GM18511 (cell line): ENCODE data around the gene ERBB4.
"Not testable (repeated sequence)": the region's sequence is repeated elsewhere in the genome, so short reads cannot be mapped to it uniquely, and the experiment has no call there.

ENCODE experiments used
- ATAC-seq: cut with Tn5 transposase; IDR thresholded peaks from one replicate; pipeline ENCODE4 v1.9.1; 2021; ENCODE audit warnings: mild to moderate bottlenecking, moderate library complexity; ENCODE audit not compliant: unreplicated experiment

Gene ERBB4

GRCh38 chr2:212311807-212312404 lies 226.7 kb downstream of the ERBB4 start:
- no peak for ATAC-seq

DNA sequence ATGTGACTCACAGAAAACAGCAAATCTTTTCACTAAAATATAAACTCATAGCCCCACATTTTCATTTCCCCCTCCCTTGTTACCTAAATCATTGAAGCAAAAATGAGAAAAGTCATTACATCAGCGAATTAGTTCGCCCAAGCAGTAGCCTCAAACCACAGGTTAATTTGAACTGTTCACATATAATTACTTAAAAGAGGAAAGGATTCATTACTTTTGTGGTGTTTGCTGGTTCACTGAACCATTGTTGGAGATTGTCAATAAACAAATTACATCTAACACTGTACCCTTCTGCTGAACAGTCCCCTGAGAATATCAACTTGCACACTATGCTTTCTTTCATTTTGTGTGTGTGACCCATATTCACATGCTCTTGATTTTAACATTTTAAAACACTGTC lies 238.7 kb downstream of the ERBB4 start:
- no peak for ATAC-seq

DNA sequence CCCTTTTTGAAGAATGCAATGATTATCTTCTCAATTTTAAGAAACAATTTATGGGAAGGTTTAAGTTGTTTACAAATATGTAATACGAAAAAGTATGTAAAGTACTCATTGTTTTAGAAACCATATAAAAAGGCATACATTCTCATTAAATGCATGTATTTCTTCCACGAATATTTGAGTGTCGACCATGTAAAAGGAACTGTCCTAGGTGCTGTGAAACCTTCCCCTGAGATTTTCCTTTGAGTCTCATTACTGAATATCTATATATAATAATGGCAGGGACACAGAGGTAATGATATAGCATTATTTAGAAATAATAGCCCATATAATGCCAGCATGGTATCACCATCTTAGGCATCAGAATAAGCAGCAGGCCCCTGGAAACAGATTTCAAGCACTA lies 239.3 kb downstream of the ERBB4 start:
- no peak for ATAC-seq

- no peak for ATAC-seq
Measured at GRCh38 chr2:212295571-212295970, 243.0 kb downstream of the ERBB4 start.

DNA sequence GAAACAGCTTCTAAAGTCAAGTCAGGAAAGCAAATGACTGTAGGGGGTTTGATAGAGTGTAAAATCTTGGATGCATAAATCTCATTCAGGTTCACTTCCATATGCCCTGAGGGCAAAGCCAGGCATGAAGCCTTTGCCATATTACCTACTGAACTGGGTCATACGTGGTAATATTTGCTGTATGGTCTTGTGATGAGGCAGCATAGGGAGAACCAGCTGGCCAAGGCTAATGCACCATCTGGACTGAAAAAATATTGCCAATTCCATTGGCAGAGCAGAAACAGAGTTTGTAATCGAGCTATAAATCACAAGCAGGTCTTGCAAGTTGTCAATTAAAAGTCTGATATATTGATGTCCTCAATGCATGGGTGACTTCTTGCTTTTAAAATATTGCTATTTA lies 243.8 kb downstream of the ERBB4 start:
- ATAC-seq: no peak

GRCh38 chr2:212289301-212289700 lies 249.3 kb downstream of the ERBB4 start:
- ATAC-seq: no peak

DNA sequence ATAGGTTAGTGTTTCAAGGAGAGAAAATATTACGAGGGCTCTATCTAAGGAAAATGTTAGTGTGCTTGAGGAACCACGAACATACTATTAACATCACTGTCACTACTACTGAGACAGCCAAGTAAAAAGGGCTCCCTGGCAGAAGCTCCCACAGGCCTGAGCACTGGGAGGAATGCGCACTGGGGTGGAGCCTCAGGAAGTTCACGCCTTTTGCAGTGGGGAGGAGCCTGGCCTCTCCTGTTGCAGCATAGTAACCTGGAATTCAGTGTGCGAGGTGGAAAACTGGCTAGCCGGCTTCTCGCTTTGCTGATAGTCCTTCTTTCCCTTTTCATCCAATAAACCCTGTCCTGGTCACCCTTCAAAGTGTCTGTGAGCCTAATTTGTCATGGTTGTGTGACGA lies 250.3 kb downstream of the ERBB4 start:
- no peak for ATAC-seq

DNA sequence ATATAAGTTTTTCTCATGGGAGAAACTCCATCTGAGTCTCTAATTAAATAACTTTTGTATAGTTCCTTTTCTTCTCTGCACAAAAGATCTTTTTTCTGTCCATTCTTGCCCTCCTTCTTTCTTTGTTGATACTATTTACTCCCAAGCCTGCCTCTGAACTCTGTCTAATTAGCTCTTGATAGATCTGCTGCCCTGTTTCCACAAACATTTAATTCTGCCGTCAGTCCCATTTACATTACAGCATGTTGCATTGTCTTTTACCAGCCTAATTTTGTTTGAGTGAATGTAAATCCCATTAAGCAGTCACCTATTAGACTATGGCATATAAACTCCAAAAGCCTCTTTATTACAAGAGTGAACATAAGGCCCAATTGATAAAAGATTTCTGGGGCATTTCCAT lies 254.4 kb downstream of the ERBB4 start:
- ATAC-seq: no peak

DNA sequence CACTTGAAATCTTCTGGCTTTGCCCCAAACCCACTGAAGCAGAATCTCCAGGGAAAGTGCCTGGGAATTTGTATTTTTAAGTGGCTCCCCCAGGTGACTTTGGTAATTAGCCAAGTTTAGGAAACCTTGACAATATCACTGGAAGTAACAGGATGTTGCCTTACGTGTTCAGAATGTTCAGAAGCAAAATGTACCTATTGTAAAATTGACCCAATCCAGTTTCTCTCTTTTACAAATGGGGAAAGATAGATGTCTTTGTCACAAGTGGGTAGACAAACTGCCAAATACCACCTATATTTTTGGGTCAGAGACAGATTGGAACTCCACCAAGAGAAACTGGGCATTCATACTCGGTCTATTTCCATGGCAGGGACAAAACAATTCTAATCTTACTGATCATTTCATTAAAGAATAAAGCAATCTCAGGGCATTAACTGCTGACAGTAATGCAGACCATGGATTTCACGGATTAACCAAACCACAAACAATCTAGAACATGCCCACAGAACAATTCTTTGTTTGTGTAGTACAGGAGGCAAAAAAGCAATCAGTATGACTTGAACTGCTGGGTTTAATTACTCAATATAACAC lies 255.8 kb downstream of the ERBB4 start:
- no peak for ATAC-seq

DNA sequence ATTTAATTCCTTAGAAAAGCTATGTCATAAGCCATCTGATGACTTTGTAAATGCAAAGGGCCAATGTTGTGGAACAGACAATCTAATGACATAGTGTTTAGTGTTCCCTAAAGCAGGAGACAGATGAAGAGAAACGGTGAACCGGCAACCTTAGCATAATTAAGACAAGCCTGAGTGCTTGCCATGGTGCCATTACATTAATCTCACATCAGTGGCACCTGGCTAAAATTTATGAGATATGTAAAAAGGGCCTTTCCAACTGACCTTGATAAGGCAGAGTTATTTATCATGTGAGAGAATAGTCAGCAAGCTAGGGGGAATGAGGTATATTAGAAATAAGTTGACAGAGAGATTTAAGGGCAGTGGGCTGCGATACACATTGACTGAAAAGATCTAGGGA lies 261.8 kb downstream of the ERBB4 start:
- ATAC-seq: no peak

GRCh38 chr2:212274215-212274614 lies 264.4 kb downstream of the ERBB4 start:
- no peak for ATAC-seq

DNA sequence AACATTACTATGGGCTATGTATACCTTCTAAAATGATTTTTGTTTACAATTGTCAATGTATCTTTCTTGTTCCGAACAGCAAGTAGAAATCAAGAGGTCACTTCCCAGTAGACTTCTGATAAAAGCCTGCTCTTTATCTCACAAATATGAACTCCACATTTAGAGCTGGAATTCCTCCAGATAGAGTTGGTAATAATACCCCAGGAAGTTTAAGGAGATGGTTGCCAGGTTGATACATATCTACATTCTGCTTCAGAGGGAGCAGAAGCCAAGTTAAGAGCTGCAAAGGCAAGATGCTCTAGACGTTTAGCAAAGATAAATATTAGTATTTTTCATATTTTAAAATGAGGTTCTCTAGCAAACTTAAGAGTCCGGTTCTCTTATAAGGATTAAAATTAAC lies 267.0 kb downstream of the ERBB4 start:
- ATAC-seq: no peak

DNA sequence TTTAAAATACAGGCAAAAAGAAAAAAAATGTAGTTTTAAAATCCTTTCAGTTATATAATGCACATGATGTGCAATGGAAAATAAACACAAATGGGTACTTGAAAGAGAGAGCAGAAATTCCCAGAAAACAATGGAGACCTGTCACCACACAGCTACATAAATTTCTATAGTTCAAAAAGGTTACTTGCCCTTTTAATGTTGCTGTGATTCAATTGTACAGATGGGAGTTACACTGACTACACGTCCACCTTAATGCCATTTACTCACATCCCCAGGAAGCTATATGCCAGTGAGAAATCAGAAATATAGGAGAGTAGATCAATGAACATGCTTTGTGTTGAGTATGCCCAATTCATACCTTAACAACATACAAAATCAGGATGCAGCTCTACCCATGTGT lies 269.6 kb downstream of the ERBB4 start:
- ATAC-seq: no peak

GRCh38 chr2:212266297-212266696 lies 272.3 kb downstream of the ERBB4 start:
- ATAC-seq: no peak

DNA sequence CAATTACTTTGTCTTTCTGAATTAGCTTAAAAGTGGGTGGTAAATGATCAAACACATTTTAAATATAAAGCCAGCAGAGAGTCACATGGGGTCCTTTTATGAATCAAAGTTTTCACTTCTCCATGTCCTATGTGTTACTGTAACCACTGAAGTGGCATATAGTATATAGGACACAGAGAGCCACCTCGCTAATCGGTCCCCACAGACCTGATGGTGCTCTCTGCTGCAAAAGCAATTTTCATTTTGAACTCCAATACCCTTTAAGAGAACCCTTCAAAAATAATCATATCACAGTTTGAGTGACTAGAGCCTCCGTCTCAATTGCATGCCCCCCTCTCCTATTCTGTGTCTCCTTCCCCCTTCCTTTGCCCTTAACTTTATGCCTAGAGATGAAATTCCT lies 272.8 kb downstream of the ERBB4 start:
- no peak for ATAC-seq

GRCh38 chr2:212264187-212264586 lies 274.4 kb downstream of the ERBB4 start:
- no peak for ATAC-seq

DNA sequence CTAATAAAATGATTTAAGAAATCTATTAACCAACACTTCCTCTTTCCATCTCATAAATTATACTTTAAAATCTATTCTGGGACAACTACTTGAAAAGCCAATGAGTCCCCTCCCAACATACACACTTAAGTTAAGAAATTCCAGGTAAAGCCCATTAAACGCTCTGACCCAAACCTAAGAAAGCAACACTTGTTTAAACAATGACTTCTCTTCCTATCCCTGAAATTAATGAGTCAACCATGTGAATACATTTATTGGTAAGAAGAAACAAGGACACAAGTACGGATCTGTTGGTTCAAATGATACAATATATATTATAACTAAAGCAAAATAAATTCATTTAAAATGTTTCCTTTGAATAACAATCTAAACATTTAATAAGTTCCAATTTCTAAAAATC lies 279.4 kb downstream of the ERBB4 start:
- ATAC-seq: no peak

DNA sequence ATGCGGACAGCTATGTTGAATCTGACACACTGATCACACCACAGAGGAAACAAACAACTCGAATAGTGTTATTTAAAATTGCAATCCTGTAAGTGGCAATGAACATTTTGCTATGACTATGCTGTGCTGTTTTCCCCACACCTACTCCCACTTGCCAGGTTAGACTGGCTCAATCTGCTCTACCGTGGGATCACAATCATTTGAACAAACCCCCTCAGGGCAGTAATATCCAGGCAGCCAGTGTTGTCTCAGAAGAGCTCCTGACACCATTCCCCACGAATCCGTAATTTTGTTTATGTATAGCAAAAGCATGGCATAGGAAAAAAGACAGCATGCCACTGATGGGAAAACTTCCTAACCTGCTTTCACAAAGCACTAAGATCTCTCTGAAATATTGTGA lies 284.3 kb downstream of the ERBB4 start:
- no peak for ATAC-seq

DNA sequence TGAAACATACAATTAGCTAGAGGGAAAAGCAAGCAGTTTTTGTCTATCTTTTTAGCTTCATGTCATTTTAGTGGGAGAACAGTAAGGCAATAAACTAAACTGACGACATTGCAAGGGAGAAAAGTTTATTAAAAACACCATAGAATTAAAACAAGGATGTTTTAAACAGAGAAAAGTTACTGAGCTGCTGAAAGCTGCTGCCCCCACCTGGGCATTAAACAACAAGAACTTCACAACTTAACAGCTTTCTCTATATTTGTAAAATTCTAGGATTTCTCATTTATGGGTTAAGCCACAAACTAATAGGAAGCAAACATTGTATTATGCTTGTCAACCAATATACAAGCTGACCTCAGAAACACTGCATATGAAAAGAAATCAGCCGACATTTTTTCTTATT lies 289.2 kb downstream of the ERBB4 start:
- ATAC-seq: no peak

GRCh38 chr2:212245880-212246279 lies 292.7 kb downstream of the ERBB4 start:
- ATAC-seq: no peak

DNA sequence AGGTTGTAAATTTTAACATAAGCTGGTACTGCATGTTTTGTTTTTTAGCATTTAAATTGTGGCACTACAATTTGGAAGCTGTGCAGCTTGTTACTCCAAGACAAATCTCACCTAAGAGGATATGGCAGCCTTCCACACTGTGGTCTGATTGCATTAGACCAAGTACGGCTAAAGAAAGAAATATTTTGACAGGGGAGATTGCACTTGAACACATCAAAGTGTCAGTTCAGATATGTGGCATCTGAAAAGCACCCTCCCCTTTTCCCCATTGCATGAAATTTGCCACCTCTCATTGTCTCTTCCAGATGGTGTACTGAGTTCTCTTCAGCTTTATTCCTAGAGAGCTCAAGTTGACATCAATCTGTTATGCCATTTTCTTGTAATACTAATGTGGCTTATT lies 295.9 kb downstream of the ERBB4 start:
- no peak for ATAC-seq

- ATAC-seq: not testable (repeated sequence)
Measured at GRCh38 chr2:212238152-212238551, 300.4 kb downstream of the ERBB4 start.
